Lower leg skin (tissue), 3 donors: Measurements from ENCODE around the gene UMAD1.

Source experiments
- CTCF ChIP-seq, 3 donors: fragments of 450-650 bp; IDR thresholded peaks; one replicate each; pipeline ENCODE4 v1.5.1; 2016; ENCODE audit warnings: antibody characterized with exemption in 3 of 3, mild to moderate bottlenecking in 3 of 3, moderate library complexity in 2 of 3
- POLR2A ChIP-seq, 2 donors: fragments of 450-650 bp; IDR thresholded peaks; one replicate each; pipeline ENCODE4 v1.6.1; 2016 to 2017; ENCODE audit warnings: antibody characterized with exemption in 2 of 2, mild to moderate bottlenecking in 1 of 2, moderate library complexity in 1 of 2

GRCh38 chr7:7884855-7885254, 244.3 kb downstream of the UMAD1 start:
- TF ChIP-seq CTCF (IDR thresholded peaks at IDR 0.05), result no peak
- TF ChIP-seq POLR2A (IDR thresholded peaks at IDR 0.05), result no peak
